Measurements from ENCODE around the gene HOXB8. TPM values are rescaled to one million over a fixed set of nuclear protein-coding genes. Genes with fewer than 3 reads are reported as not detected.

HOXB8 gene
- total RNA-seq, 3 donors from 2014 or later = 0.59 to 4.6 (median 4.6) TPM

GRCh38 chr17:48621410-48622392 is 6.6 kb upstream of the HOXB8 start:
- Histone ChIP-seq H3K4me1 (peaks cover 14 to 17% of the 10 kb centered on the region in 2 donors), H3K27ac (no peak overlapping the region), H3K4me3 (no peak overlapping the region), H3K9me3 (no peaks in the 10 kb centered on the region), H3K27me3 (peaks cover 16 to 100% of the 10 kb centered on the region in 2 donors), H3K36me3 (no peaks in the 10 kb centered on the region)
- DNase-seq (ENCODE audit: low spot score in 2 of 2) = no peak
- intact Hi-C loops (cut with DNase I; ENCODE audit: low total_unique reads) = no loop called here
- TF ChIP-seq CTCF (IDR thresholded peaks at IDR 0.05) (no peak), POLR2AphosphoS5 (IDR thresholded peaks at IDR 0.05) (no peak), POLR2A (IDR thresholded peaks at IDR 0.05) (no peak)

GRCh38 chr17:48620461-48621139 is 5.5 kb upstream of the HOXB8 start:
- H3K9me3 ChIP-seq = no peaks in the 10 kb centered on the region
- peaks cover 16 to 100% of the 10 kb centered on the region in 2 donors for H3K27me3 ChIP-seq
- TF ChIP-seq POLR2AphosphoS5 (IDR thresholded peaks at IDR 0.05) (no peak), CTCF (IDR thresholded peaks at IDR 0.05) (no peak), POLR2A (IDR thresholded peaks at IDR 0.05) (no peak)
- H3K4me1 ChIP-seq = peaks cover 8 to 9% of the 10 kb centered on the region in 2 donors
- H3K4me3 ChIP-seq = no peak overlapping the region
- intact Hi-C loops (cut with DNase I; ENCODE audit: low total_unique reads) = no loop called here
- DNase-seq (ENCODE audit: low spot score in 2 of 2) = no peak
- no peaks in the 10 kb centered on the region for H3K36me3 ChIP-seq
- no peak overlapping the region for H3K27ac ChIP-seq

GRCh38 chr17:48619826-48620449 is 4.8 kb upstream of the HOXB8 start:
- Histone ChIP-seq H3K36me3 (no peaks in the 10 kb centered on the region), H3K27ac (no peak overlapping the region), H3K4me3 (no peak overlapping the region), H3K9me3 (no peaks in the 10 kb centered on the region), H3K4me1 (peaks cover 2 to 4% of the 10 kb centered on the region in 2 donors), H3K27me3 (peaks cover 13 to 100% of the 10 kb centered on the region in 2 donors)
- intact Hi-C loops (cut with DNase I; ENCODE audit: low total_unique reads) = no loop called here
- TF ChIP-seq POLR2AphosphoS5 (IDR thresholded peaks at IDR 0.05) (no peak), CTCF (IDR thresholded peaks at IDR 0.05) (no peak), POLR2A (IDR thresholded peaks at IDR 0.05) (no peak)
- DNase-seq (ENCODE audit: low spot score in 2 of 2) = no peak

- intact Hi-C loops (cut with DNase I; ENCODE audit: low total_unique reads) = no loop called here
- TF ChIP-seq POLR2AphosphoS5 (IDR thresholded peaks at IDR 0.05) = no peak
- TF ChIP-seq POLR2A (IDR thresholded peaks at IDR 0.05) = no peak
- peak; percentile 80 to 98 (median 97) for TF ChIP-seq CTCF (IDR thresholded peaks at IDR 0.05)
These were observed 3.3 kb upstream of the HOXB8 start for GRCh38 chr17:48618256-48618896.

More at GRCh38 chr17:48618256-48618896, 3.3 kb upstream of the HOXB8 start:
- DNase-seq (ENCODE audit: low spot score in 2 of 2) = peak; percentile 84 to 94
- Histone ChIP-seq H3K27ac (no peak overlapping the region), H3K4me1 (no peaks in the 10 kb centered on the region), H3K27me3 (peaks cover 17 to 100% of the 10 kb centered on the region in 2 donors), H3K4me3 (no peak overlapping the region), H3K36me3 (no peaks in the 10 kb centered on the region), H3K9me3 (no peaks in the 10 kb centered on the region)

Measured in breast epithelium (tissue), 4 donors.